Upper lobe of right lung (tissue), 1 donor: ENCODE results near the gene TIMM23. TPM values are rescaled to one million over a fixed set of nuclear protein-coding genes. Genes with fewer than 3 reads are reported as not detected.
"Not testable (repeated sequence)": the region's sequence is repeated elsewhere in the genome, so short reads cannot be mapped to it uniquely, and the experiment has no call there.

Experiments used
- ATAC-seq: fragments of 200-7000 bp; cut with Tn5 transposase; one replicate; pipeline ENCODE4 v1.9.1; 2020; ENCODE audit warnings: mild to moderate bottlenecking, moderate library complexity
- DNase-seq: peaks from one replicate; pipeline ENCODE4 v3.0.0-alpha.2; 2020
- H3K27ac ChIP-seq: fragments of 200-600 bp; one replicate; pipeline ENCODE4 v1.8.0; 2022
- H3K27me3 ChIP-seq: fragments of 200-600 bp; one replicate; pipeline ENCODE4 v1.8.0; 2022; ENCODE audit warnings: mild to moderate bottlenecking
- H3K36me3 ChIP-seq: fragments of 200-600 bp; one replicate; pipeline ENCODE4 v1.8.0; 2022
- H3K4me1 ChIP-seq: fragments of 200-600 bp; one replicate; pipeline ENCODE4 v1.8.0; 2022
- H3K4me3 ChIP-seq: fragments of 200-600 bp; one replicate; pipeline ENCODE4 v1.8.0; 2022; ENCODE audit warnings: mild to moderate bottlenecking
- H3K9me3 ChIP-seq: fragments of 200-600 bp; one replicate; pipeline ENCODE4 v1.8.0; 2022
- intact Hi-C: fragments of 100-400 bp; cut with DNase I; formaldehyde crosslinking; loops from one replicate; pipeline ENCODE4 v1.11.0; 2022
- long read RNA-seq: library from polyadenylated mRNA; unstranded; transcript quantifications from one replicate; pipeline ENCODE4 v2.0.0, GENCODE V29; 2021
- total RNA-seq: library from RNA; stranded (reverse); fragmentation: NEBNext Ultra II Directional; extraction: Animal tissue kit (Norgen Biotek cat#: 25700); gene quantifications from one replicate; pipeline ENCODE4 v1.2.1, GENCODE V29; 2021
- donor health status: DM: no; HTN: yes; CAD: no; lungs with severe emphysema.

Gene TIMM23
- 35.8 TPM for total RNA-seq
- long read RNA-seq, transcript TIMM23-201 (7 exons, 1,222 nt) = major isoform, 33 of 34 reads
- long read RNA-seq, partial matches to known transcripts = 1 of 34 reads
- long read RNA-seq, other reads (novel, unspliced or antisense) = 0 of 34 reads

GRCh38 chr10:45972106-45972812 is at the start of gene TIMM23:
Gene TIMM23, plus strand, starts transcription at chr10:45972489. Its CDS starts 136 bp downstream, at chr10:45972625.
- H3K9me3 ChIP-seq, H3K36me3 ChIP-seq, intact Hi-C loops, H3K27me3 ChIP-seq: not testable (repeated sequence)
- ATAC-seq (peak; percentile 99), DNase-seq (peak; percentile 94)
- Histone ChIP-seq H3K27ac (peak within 1 kb of the TSS; percentile 76), H3K4me1 (peaks cover 17% of the 10 kb centered on the region), H3K4me3 (peak within 1 kb of the TSS; percentile 85)

- H3K27ac ChIP-seq, ATAC-seq, DNase-seq, H3K27me3 ChIP-seq, H3K9me3 ChIP-seq, H3K4me3 ChIP-seq, H3K36me3 ChIP-seq, H3K4me1 ChIP-seq, intact Hi-C loops: not testable (repeated sequence)
These were observed 45.5 kb upstream of the TIMM23 start for GRCh38 chr10:45926790-45927189.

DNA sequence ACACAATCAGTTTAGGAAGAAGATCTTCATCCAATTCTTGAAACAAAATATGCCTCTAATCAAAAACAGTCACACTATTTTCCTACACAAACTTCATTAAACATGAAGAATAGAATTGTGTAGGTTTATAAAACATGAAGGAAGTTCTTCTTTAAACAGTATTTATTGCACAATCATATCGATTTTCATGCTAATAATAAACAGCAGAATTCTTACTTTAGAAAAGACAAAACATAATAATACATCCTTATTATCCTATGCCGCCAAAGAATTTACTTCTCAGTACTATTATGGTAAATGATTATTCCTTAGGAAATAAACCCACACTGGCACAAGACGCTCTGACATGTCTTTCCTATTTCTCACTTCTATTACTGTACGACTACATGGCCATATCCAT is 41.0 kb upstream of the TIMM23 start:
- H3K27ac ChIP-seq, H3K4me1 ChIP-seq, ATAC-seq, H3K4me3 ChIP-seq, DNase-seq, H3K27me3 ChIP-seq, H3K9me3 ChIP-seq, H3K36me3 ChIP-seq, intact Hi-C loops: not testable (repeated sequence)

DNA sequence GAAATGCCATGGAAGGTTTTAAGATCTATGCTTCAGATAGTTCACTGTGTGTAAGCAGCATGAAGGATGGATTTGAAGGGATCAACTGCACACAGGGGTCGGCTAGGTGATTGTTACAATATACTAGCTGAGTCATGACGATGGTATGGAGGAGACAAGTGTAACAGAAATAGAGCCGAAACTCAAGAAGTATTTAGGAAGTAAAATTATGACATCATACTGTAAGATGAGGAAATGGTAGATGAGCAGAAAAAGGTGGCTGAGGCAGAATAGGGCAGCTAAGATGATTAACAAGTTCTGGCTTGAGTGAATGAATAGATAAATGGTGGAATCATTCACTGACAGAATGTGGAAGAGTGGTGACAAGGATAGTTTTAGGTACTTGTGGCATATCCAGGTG is 37.5 kb upstream of the TIMM23 start:
- H3K9me3 ChIP-seq, H3K36me3 ChIP-seq, ATAC-seq, H3K27ac ChIP-seq, DNase-seq, intact Hi-C loops, H3K4me3 ChIP-seq, H3K27me3 ChIP-seq, H3K4me1 ChIP-seq: not testable (repeated sequence)

DNA sequence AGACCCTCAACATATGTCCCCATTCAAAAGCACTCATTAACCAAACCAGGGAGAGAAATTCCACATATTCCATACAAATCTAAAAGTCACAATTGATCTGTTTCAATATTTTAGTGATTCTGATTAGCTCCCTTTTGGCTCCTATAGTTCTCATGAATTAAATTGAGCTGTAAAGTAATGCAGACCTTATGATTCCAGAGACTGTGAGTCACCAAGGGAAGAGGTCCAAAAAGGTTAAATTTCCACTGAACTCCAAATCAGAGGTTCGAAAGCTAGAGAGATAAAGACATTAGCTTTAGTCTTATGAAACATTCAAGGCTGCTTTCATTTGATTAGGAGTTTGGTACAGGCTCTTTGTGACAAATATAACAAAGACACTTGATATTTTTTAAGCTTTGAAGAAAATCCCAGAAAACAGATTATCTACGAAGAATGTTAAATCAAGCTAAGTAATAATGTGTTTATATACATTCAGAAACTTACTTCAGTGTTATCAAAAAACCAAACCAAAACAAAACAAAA is 33.1 kb upstream of the TIMM23 start:
- H3K36me3 ChIP-seq, ATAC-seq, intact Hi-C loops, DNase-seq, H3K4me3 ChIP-seq, H3K9me3 ChIP-seq, H3K27ac ChIP-seq, H3K4me1 ChIP-seq, H3K27me3 ChIP-seq: not testable (repeated sequence)

GRCh38 chr10:45941196-45941595 is 31.1 kb upstream of the TIMM23 start:
- intact Hi-C loops, ATAC-seq: not testable (repeated sequence)

GRCh38 chr10:45945476-45945875 is 26.8 kb upstream of the TIMM23 start:
- H3K4me1 ChIP-seq, H3K27me3 ChIP-seq, DNase-seq, H3K4me3 ChIP-seq, H3K27ac ChIP-seq, intact Hi-C loops, H3K9me3 ChIP-seq, ATAC-seq, H3K36me3 ChIP-seq: not testable (repeated sequence)

More at GRCh38 chr10:45941196-45941595, 31.1 kb upstream of the TIMM23 start:
- H3K36me3 ChIP-seq, H3K27ac ChIP-seq, H3K4me3 ChIP-seq, DNase-seq, H3K9me3 ChIP-seq, H3K27me3 ChIP-seq, H3K4me1 ChIP-seq: not testable (repeated sequence)

DNA sequence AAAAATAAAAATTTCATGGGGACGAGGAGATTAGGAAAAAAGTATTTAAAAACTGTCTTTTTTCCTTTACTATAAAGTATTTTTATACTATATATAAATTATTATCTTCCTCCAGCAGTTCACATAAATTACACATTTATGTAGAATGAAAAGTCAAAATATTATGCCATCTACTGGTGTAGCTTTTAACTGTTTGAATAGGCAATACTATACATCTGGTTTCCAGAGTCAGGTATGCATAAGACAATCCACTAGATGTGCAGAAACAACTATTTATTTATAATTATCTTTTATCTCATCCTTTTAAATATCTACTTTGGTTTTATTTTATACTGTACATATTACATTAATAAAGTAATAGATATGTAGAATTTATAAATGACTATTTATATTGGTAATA is 24.9 kb upstream of the TIMM23 start:
- H3K36me3 ChIP-seq, H3K27me3 ChIP-seq, intact Hi-C loops, DNase-seq, H3K27ac ChIP-seq, ATAC-seq, H3K9me3 ChIP-seq, H3K4me1 ChIP-seq, H3K4me3 ChIP-seq: not testable (repeated sequence)

DNA sequence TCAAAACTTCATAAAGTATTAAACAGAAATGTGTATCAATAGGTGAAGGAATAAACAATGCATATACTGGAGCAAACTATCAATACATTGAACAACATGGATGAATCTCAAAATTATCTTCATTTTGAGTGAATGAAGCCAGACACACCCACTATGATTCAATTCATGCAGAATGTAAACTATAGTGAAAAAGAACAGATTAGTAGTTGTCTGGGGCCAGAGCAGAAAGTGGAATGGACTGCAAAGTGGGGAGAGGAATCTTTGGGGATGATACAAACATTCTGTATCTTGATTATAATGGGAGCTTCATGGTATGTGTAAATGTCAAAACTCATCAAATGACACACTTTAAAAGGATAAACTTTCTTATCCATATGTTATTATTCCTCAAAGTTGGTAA is 23.5 kb upstream of the TIMM23 start:
- intact Hi-C loops, H3K4me1 ChIP-seq, ATAC-seq, DNase-seq, H3K27me3 ChIP-seq, H3K27ac ChIP-seq, H3K9me3 ChIP-seq, H3K4me3 ChIP-seq: not testable (repeated sequence)
- peaks cover 14% of the 10 kb centered on the region for H3K36me3 ChIP-seq

GRCh38 chr10:45954367-45954766 is 17.9 kb upstream of the TIMM23 start:
- H3K4me1 ChIP-seq, DNase-seq, H3K27ac ChIP-seq, H3K4me3 ChIP-seq, H3K27me3 ChIP-seq, ATAC-seq, H3K36me3 ChIP-seq, H3K9me3 ChIP-seq, intact Hi-C loops: not testable (repeated sequence)

DNA sequence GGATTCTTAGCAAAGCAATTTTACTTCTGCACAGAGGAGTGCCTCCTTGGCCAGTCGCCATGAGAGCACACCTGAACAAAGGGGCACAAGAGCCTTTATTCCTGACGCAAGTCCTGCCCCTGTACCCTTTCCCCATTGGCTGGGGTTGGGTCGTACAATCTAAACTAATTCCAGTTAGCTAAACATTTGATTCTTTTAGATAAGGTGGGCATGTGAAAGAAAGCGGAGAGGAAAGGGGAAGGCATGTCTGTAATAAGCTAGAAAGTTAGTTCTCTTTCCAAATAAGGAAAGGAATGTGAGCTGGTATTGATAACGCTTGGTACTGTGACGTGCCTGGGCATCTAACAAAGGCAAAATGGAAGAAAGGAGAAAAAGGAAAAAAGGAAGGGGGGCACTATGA is 15.7 kb upstream of the TIMM23 start:
- intact Hi-C loops, H3K9me3 ChIP-seq, H3K27ac ChIP-seq, H3K4me1 ChIP-seq, H3K4me3 ChIP-seq, H3K27me3 ChIP-seq, H3K36me3 ChIP-seq, DNase-seq, ATAC-seq: not testable (repeated sequence)

GRCh38 chr10:45957928-45958327 is 14.4 kb upstream of the TIMM23 start:
- ATAC-seq, H3K27me3 ChIP-seq, H3K36me3 ChIP-seq, DNase-seq, H3K4me3 ChIP-seq, H3K4me1 ChIP-seq, H3K9me3 ChIP-seq, intact Hi-C loops, H3K27ac ChIP-seq: not testable (repeated sequence)

DNA sequence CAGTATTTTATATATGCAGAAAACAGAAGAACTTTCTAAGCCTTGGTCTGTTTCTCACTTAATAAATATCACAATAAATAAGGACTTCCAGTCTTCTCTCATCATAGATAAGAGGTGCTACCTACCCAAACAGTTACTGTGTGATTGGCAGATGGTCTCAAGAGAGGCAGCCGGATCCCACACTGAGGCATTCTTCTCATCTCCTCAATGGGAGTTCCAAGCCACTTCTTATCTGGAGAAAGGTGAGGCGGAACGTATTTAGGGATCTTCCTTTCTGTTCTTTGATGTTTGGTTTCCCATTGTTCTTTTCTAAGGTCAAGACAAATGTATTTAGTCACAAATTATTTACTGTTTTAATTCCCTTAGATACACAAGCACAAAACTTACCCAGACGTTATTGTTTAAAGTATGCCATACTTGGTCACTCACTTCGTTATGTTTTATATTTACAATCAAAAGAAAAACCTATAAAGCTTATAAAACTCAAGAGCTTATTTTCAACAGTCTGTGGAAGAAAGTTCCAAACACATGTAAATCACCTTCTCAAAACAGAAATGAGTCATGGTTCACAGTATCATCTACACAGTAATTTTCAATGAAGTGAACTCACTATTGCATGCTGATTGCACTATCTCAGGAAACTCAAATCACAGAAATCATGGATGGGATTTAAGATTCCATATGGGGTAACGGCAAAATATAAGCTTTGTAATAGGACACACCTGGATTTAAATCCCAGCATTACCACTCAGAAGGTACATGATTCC is 9.4 kb upstream of the TIMM23 start:
- H3K36me3 ChIP-seq, H3K9me3 ChIP-seq, H3K4me1 ChIP-seq, DNase-seq, H3K27me3 ChIP-seq, intact Hi-C loops, ATAC-seq, H3K27ac ChIP-seq, H3K4me3 ChIP-seq: not testable (repeated sequence)

DNA sequence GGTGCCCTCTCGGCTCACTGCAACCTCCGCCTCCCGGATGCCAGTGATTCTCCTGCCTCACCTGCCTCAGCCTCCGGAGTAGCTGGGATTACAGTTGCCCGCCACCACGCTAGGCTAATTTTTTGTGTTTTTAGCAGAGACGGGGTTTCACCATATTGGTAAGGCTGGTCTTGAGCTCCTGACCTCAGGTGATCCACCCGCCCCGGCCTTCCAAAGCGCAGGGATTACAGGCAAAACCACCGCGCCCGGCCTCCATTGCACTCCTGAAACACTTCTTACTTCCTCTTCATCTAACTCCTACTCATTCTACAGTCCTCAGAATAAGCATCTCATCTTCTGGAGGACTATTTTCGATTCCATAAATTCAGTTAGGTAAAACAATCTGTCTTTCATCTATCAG is 1.3 kb upstream of the TIMM23 start:
- intact Hi-C loops, H3K9me3 ChIP-seq, H3K27ac ChIP-seq, ATAC-seq, H3K27me3 ChIP-seq, DNase-seq, H3K36me3 ChIP-seq: not testable (repeated sequence)
- peaks cover 17% of the 10 kb centered on the region for H3K4me1 ChIP-seq
- peak overlapping the region; percentile 85 for H3K4me3 ChIP-seq
